NB4 (cell line): ENCODE measurements around the gene TLE2.

Experiments used
- CTCF ChIP-seq: IDR thresholded peaks from one replicate; pipeline ENCODE4 v1.5.1; 2012; ENCODE audit warnings: low read depth, low read length
- POLR2A ChIP-seq: IDR thresholded peaks from 2 replicates; pipeline ENCODE4 v1.6.1; 2011; ENCODE audit warnings: mild to moderate bottlenecking; ENCODE audit not compliant: insufficient read length; ENCODE audit errors: extremely low read depth

- TF ChIP-seq CTCF (no peak), POLR2A (no peak)
Measured at GRCh38 chr19:3054265-3054971, 25.3 kb upstream of the TLE2 start.
